Activated CD8-positive, alpha-beta memory T cell treated with anti-CD3 and anti-CD28 coated beads for 36 hours (primary cell): ENCODE results near the gene WDR26. TPM values are rescaled to one million over a fixed set of nuclear protein-coding genes. Genes with fewer than 3 reads are reported as not detected.
"Not testable (repeated sequence)": the region's sequence is repeated elsewhere in the genome, so short reads cannot be mapped to it uniquely, and the experiment has no call there.

Experiments used
- CTCF ChIA-PET: fragments of 350-600 bp; sonication (Branson Sonifier 250); formaldehyde crosslinking; loops from one replicate; lab custom pipeline; 2021; ENCODE audit warnings: antibody characterized with exemption; lab: Charles Lee
- POLR2A ChIA-PET: fragments of 350-600 bp; sonication (Branson Sonifier 250); formaldehyde crosslinking; loops from one replicate; lab custom pipeline; 2021; ENCODE audit warnings: antibody characterized with exemption; lab: Charles Lee
- total RNA-seq, 2 experiments: library from RNA; stranded (reverse); gene quantifications; one replicate each; pipeline ENCODE4 v1.2.3, GENCODE V29; 2021

The WDR26 gene
- total RNA-seq, 2 experiments from 2014 or later: 71.5 to 72.9 TPM

- CTCF ChIA-PET: interaction anchor here (0.5 kb wide), 1 partner anchor 143 kb away, joined by 3 read pairs; no protein-coding TSS in a partner anchor
- POLR2A ChIA-PET: interaction anchor here (0.5 kb wide), 1 partner anchor 88 kb away, joined by 3 read pairs; no protein-coding TSS in a partner anchor
Measured at GRCh38 chr1:224373008-224373590, 61.5 kb downstream of the WDR26 start.

DNA sequence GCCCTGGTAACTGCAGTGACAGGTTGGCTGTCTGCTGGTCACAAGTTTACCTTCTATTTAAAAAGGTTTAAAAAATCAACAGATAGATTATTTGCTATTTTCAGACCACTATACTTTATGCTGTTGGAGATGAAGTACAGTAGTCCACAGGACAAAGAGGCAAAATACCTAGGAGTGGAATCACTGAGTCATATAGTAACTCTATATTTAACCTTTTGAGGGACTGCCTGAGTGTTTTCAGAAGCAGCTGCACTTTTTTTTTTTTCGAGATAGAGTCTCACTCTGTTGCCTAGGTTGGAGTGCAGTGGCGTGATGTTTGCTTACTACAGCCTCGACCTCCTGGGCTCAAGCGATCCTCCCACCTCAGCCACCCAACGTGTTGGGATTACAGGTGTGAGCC lies 66.2 kb downstream of the WDR26 start:
- CTCF ChIA-PET: no interaction called here
- POLR2A ChIA-PET: interaction anchor here (0.6 kb wide), 1 partner anchor 250 kb away, joined by 3 read pairs; no protein-coding TSS in a partner anchor

- ChIA-PET POLR2A (no interaction called here), CTCF (no interaction called here)
Measured at GRCh38 chr1:224359207-224359606, 75.4 kb downstream of the WDR26 start.

- POLR2A ChIA-PET: no interaction called here
Measured at GRCh38 chr1:224358237-224358636, 76.4 kb downstream of the WDR26 start.

GRCh38 chr1:224357626-224358124 lies 76.9 kb downstream of the WDR26 start:
- CTCF ChIA-PET: interaction anchor here (1.5 kb wide), 1 partner anchor 75 kb away, joined by 4 read pairs; no protein-coding TSS in a partner anchor
- POLR2A ChIA-PET: interaction anchor here (0.6 to 1.0 kb wide), 2 partner anchors 20 to 26 kb away, joined by 3 to 4 read pairs; no protein-coding TSS in a partner anchor

More at GRCh38 chr1:224358237-224358636, 76.4 kb downstream of the WDR26 start:
- CTCF ChIA-PET: interaction anchor here (1.5 kb wide), 1 partner anchor 74 kb away, joined by 4 read pairs; no protein-coding TSS in a partner anchor

- ChIA-PET CTCF (interaction anchor here (1.5 kb wide), 1 partner anchor 76 kb away, joined by 4 read pairs; no protein-coding TSS in a partner anchor), POLR2A (interaction anchor here (0.6 to 1.0 kb wide), 2 partner anchors 20 to 27 kb away, joined by 3 to 4 read pairs; no protein-coding TSS in a partner anchor)
Measured at GRCh38 chr1:224356685-224357625, 77.6 kb downstream of the WDR26 start, which contains the start of gene CNIH4. CNIH4 (plus strand) TSS chr1:224356879; CDS start chr1:224356925, 46 bp downstream.

GRCh38 chr1:224353975-224354925 lies 80.3 kb downstream of the WDR26 start:
- CTCF ChIA-PET: no interaction called here
- POLR2A ChIA-PET: interaction anchor here (0.6 kb wide), 1 partner anchor 18 kb away, joined by 4 read pairs; no protein-coding TSS in a partner anchor

- CTCF ChIA-PET, POLR2A ChIA-PET: not testable (repeated sequence)
Measured at GRCh38 chr1:224352436-224353085, 82.0 kb downstream of the WDR26 start.

DNA sequence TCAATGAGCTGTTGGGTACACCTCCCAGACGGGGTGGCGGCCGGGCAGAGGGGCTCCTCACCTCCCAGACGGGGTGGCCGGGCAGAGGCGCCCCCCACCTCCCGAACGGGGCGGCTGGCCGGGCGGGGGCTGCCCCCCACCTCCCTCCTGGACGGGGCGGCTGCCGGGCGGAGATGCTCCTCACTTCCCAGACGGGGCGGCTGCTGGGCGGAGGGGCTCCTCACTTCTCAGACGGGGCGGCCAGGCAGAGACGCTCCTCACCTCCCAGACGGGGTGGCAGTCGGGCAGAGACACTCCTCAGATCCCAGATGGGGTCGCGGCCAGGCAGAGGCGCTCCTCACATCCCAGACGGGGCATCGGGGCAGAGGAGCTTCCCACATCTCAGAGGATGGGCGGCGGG lies 84.9 kb downstream of the WDR26 start:
- CTCF ChIA-PET, POLR2A ChIA-PET: not testable (repeated sequence)

DNA sequence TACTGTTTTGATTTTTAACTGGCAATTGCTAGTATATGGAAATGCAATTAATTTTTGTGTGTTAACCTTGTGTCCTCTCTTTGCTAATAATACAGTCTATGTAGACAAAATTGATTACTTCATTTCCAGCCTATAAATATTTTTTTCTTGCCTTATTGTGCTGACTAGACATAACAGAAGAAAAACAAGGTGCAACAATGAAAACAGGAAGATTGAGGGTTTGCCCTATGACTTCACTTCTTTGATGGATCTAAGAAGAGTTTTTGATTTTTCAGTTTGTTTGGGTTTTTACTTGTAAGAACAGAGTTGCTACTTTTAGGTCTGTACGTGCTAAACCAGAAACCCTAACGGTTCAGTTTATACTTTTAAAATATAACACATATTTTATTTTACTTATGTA lies 86.5 kb downstream of the WDR26 start:
- ChIA-PET CTCF (interaction anchor here (0.7 kb wide), 1 partner anchor 1572 kb away, joined by 3 read pairs; no protein-coding TSS in a partner anchor), POLR2A (no interaction called here)

- POLR2A ChIA-PET: no interaction called here
Measured at GRCh38 chr1:224343679-224344078, 90.9 kb downstream of the WDR26 start.

GRCh38 chr1:224340453-224341384 lies 93.9 kb downstream of the WDR26 start:
- CTCF ChIA-PET: not testable (repeated sequence)

More at GRCh38 chr1:224343679-224344078, 90.9 kb downstream of the WDR26 start:
- CTCF ChIA-PET: no interaction called here

GRCh38 chr1:224339442-224340033 lies 95.1 kb downstream of the WDR26 start:
- CTCF ChIA-PET: no interaction called here
- POLR2A ChIA-PET: no interaction called here

More at GRCh38 chr1:224340453-224341384, 93.9 kb downstream of the WDR26 start:
- POLR2A ChIA-PET: not testable (repeated sequence)

GRCh38 chr1:224338150-224338838 lies 96.3 kb downstream of the WDR26 start:
- CTCF ChIA-PET: no interaction called here
- POLR2A ChIA-PET: no interaction called here
